ENCODE data around the gene FRMD4A. TPM values are rescaled to one million over a fixed set of nuclear protein-coding genes. Genes with fewer than 3 reads are reported as not detected.
"Not testable (repeated sequence)": the region's sequence is repeated elsewhere in the genome, so short reads cannot be mapped to it uniquely, and the experiment has no call there.

FRMD4A gene
- total RNA-seq, 1 experiment from 2014 or later = 19.6 TPM

GRCh38 chr10:13716081-13717071 is 614.3 kb downstream of the FRMD4A start:
- no peaks in the 10 kb centered on the region for H3K27me3 Mint-ChIP-seq (ENCODE audit: low read depth)
- H3K18ac ChIP-seq (ENCODE audit: insufficient read length, low read depth, low read length) = no peak overlapping the region
- H4K8ac ChIP-seq (replicated peaks; ENCODE audit: insufficient read length, low read depth, low read length) = no peak overlapping the region
- no peak overlapping the region for H4K5ac ChIP-seq (ENCODE audit: insufficient read length, low read depth, low read length)
- H2AK5ac ChIP-seq (ENCODE audit: insufficient read length, low read length) = no peak overlapping the region
- H3K36me3 Mint-ChIP-seq (ENCODE audit: insufficient read depth in 1 of 3, low read depth in 3 of 3) = peaks cover 0 to 6% (median 0%) of the 10 kb centered on the region in 3 experiments; a peak in 5 of 7 replicates
- no peak overlapping the region for H2BK5ac ChIP-seq (ENCODE audit: insufficient read length, low read length)
- H4K20me1 ChIP-seq (ENCODE audit: control insufficient read depth, insufficient read depth, insufficient read length) = no peaks in the 10 kb centered on the region
- TF ChIP-seq, protein P1, sequence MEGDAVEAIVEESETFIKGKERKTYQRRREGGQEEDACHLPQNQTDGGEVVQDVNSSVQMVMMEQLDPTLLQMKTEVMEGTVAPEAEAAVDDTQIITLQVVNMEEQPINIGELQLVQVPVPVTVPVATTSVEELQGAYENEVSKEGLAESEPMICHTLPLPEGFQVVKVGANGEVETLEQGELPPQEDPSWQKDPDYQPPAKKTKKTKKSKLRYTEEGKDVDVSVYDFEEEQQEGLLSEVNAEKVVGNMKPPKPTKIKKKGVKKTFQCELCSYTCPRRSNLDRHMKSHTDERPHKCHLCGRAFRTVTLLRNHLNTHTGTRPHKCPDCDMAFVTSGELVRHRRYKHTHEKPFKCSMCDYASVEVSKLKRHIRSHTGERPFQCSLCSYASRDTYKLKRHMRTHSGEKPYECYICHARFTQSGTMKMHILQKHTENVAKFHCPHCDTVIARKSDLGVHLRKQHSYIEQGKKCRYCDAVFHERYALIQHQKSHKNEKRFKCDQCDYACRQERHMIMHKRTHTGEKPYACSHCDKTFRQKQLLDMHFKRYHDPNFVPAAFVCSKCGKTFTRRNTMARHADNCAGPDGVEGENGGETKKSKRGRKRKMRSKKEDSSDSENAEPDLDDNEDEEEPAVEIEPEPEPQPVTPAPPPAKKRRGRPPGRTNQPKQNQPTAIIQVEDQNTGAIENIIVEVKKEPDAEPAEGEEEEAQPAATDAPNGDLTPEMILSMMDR (conservative IDR thresholded peaks at IDR 0.05) = no peak
- DNase-seq = no peak
- H3K56ac ChIP-seq (ENCODE audit: insufficient read length, low read depth, low read length) = no peak overlapping the region
- H3T11ph ChIP-seq (ENCODE audit: low read length) = no peak overlapping the region
- no peak overlapping the region for H3K14ac ChIP-seq (ENCODE audit: insufficient read depth, low read length)
- no peak overlapping the region for H3K23ac ChIP-seq (ENCODE audit: insufficient read length, low read depth, low read length)
- H3K4ac ChIP-seq (ENCODE audit: low read depth, low read length) = no peak overlapping the region
- no peak overlapping the region for H2BK20ac ChIP-seq (ENCODE audit: low read depth, low read length, poor library complexity, severe bottlenecking)
- H2BK12ac ChIP-seq (ENCODE audit: insufficient read length, low read depth, low read length) = no peak overlapping the region
- no peak overlapping the region for H3K4me3 Mint-ChIP-seq
- H3K9me3 ChIP-seq (ENCODE audit: control insufficient read depth, low read depth, low read length) = no peaks in the 10 kb centered on the region
- WGBS (ENCODE audit: extremely low coverage, insufficient read length, low lambda C conversion rate) = no CpG with 5 or more reads among the region's 10 CpGs
- no peaks in the 10 kb centered on the region for H3K79me2 ChIP-seq (ENCODE audit: insufficient read depth, low read length)
- H2AFZ ChIP-seq (ENCODE audit: low read length) = no peak overlapping the region
- H3K4me1 ChIP-seq (ENCODE audit: insufficient read depth, low read length) = no peaks in the 10 kb centered on the region; the same call in 1 of the 2 replicates
- peaks cover 9 to 14% of the 10 kb centered on the region in 2 experiments for H3K4me1 Mint-ChIP-seq
- H3K27ac ChIP-seq (ENCODE audit: insufficient read length, low read depth, low read length) = no peak overlapping the region
- no peak overlapping the region for H4K91ac ChIP-seq (ENCODE audit: insufficient read length, low read depth, low read length)
- H3K4me2 ChIP-seq (ENCODE audit: insufficient read depth, insufficient read length, low read length) = no peak overlapping the region
- H3K27me3 ChIP-seq (ENCODE audit: insufficient read depth, low read length) = no peaks in the 10 kb centered on the region
- H3K9me3 Mint-ChIP-seq = no peaks in the 10 kb centered on the region; a peak in 1 of 5 replicates
- H2BK120ac ChIP-seq (ENCODE audit: low read depth, low read length, poor library complexity, severe bottlenecking) = no peak overlapping the region
- no peak overlapping the region for H2BK15ac ChIP-seq (ENCODE audit: low read depth, low read length)
- no peaks in the 10 kb centered on the region for H3K23me2 ChIP-seq (ENCODE audit: insufficient read length, low read depth, low read length, poor library complexity, severe bottlenecking)
- H3K9ac ChIP-seq (ENCODE audit: extremely low read depth, insufficient read length, low read length) = no peak overlapping the region
- H3K79me1 ChIP-seq (ENCODE audit: insufficient read depth, low read depth, low read length, poor library complexity, severe bottlenecking) = no peaks in the 10 kb centered on the region
- no peak overlapping the region; a peak in 1 of 7 replicates for H3K27ac Mint-ChIP-seq

GRCh38 chr10:13715596-13715995 is 615.1 kb downstream of the FRMD4A start:
- H2AK5ac ChIP-seq (ENCODE audit: insufficient read length, low read length); H4K91ac ChIP-seq (ENCODE audit: insufficient read length, low read depth, low read length); H2BK120ac ChIP-seq (ENCODE audit: low read depth, low read length, poor library complexity, severe bottlenecking); H4K20me1 ChIP-seq (ENCODE audit: control insufficient read depth, insufficient read depth, insufficient read length); H3K4me3 Mint-ChIP-seq; H3K9me3 Mint-ChIP-seq; H3K79me2 ChIP-seq (ENCODE audit: insufficient read depth, low read length); H3K4me2 ChIP-seq (ENCODE audit: insufficient read depth, insufficient read length, low read length); H2BK20ac ChIP-seq (ENCODE audit: low read depth, low read length, poor library complexity, severe bottlenecking); H3T11ph ChIP-seq (ENCODE audit: low read length); H3K56ac ChIP-seq (ENCODE audit: insufficient read length, low read depth, low read length); H3K27ac Mint-ChIP-seq; DNase-seq; H3K27ac ChIP-seq (ENCODE audit: insufficient read length, low read depth, low read length); H3K27me3 Mint-ChIP-seq (ENCODE audit: low read depth); H3K27me3 ChIP-seq (ENCODE audit: insufficient read depth, low read length); H3K9ac ChIP-seq (ENCODE audit: extremely low read depth, insufficient read length, low read length); H3K23ac ChIP-seq (ENCODE audit: insufficient read length, low read depth, low read length); H3K18ac ChIP-seq (ENCODE audit: insufficient read length, low read depth, low read length); H2BK5ac ChIP-seq (ENCODE audit: insufficient read length, low read length); H4K8ac ChIP-seq (replicated peaks; ENCODE audit: insufficient read length, low read depth, low read length); H2BK15ac ChIP-seq (ENCODE audit: low read depth, low read length); H3K36me3 Mint-ChIP-seq (ENCODE audit: insufficient read depth in 1 of 3, low read depth in 3 of 3); H3K14ac ChIP-seq (ENCODE audit: insufficient read depth, low read length); H3K4ac ChIP-seq (ENCODE audit: low read depth, low read length); H3K4me1 ChIP-seq (ENCODE audit: insufficient read depth, low read length); H3K23me2 ChIP-seq (ENCODE audit: insufficient read length, low read depth, low read length, poor library complexity, severe bottlenecking); H3K9me3 ChIP-seq (ENCODE audit: control insufficient read depth, low read depth, low read length); H2AFZ ChIP-seq (ENCODE audit: low read length); H3K79me1 ChIP-seq (ENCODE audit: insufficient read depth, low read depth, low read length, poor library complexity, severe bottlenecking); H2BK12ac ChIP-seq (ENCODE audit: insufficient read length, low read depth, low read length); H4K5ac ChIP-seq (ENCODE audit: insufficient read length, low read depth, low read length): not testable (repeated sequence)
- WGBS (ENCODE audit: extremely low coverage, insufficient read length, low lambda C conversion rate) = no CpG with 5 or more reads among the region's 5 CpGs
- peaks cover 16 to 22% of the 10 kb centered on the region in 2 experiments for H3K4me1 Mint-ChIP-seq

Measured in H9 (cell line).